Gastrocnemius medialis (tissue), 4 donors: ENCODE results near the gene ITGAE. TPM values are rescaled to one million over a fixed set of nuclear protein-coding genes. Genes with fewer than 3 reads are reported as not detected.

Experiments used
- ATAC-seq, 2 donors: fragments of 150-250 bp; one replicate each; pipeline ENCODE4 v1.9.1; 2016
- DNase-seq, 2 donors: peaks; one replicate each; pipeline ENCODE4 v3.0.0-alpha.2; 2019
- H3K27ac ChIP-seq, 4 donors: fragments of 200-600 bp; sonication (generic); 1 replicate in 1 of 4; 2 replicates in 3 of 4; pipeline ENCODE4 v1.5.1; 2016 to 2018; ENCODE audit warnings: mild to moderate bottlenecking in 2 of 4, moderate library complexity in 1 of 4
- H3K27me3 ChIP-seq, 3 donors: fragments of 200-600 bp; sonication (generic) in 2 of 3; 1 replicate in 1 of 3; 2 replicates in 2 of 3; pipeline versions ENCODE4 v1.5.1 to v1.6.0; 2016 to 2019; ENCODE audit warnings: mild to moderate bottlenecking in 1 of 3, moderate library complexity in 1 of 3
- H3K36me3 ChIP-seq, 2 donors: fragments of 200-600 bp; sonication (generic) in 1 of 2; one replicate each; pipeline ENCODE4 v1.5.1; 2017 to 2018
- H3K4me1 ChIP-seq, 2 donors: fragments of 200-600 bp; sonication (generic) in 1 of 2; one replicate each; pipeline ENCODE4 v1.5.1; 2016 to 2017; ENCODE audit warnings: mild to moderate bottlenecking in 2 of 2
- H3K4me3 ChIP-seq, 4 donors: fragments of 200-600 bp; sonication (generic) in 3 of 4; 1 replicate in 1 of 4; 2 replicates in 3 of 4; pipeline ENCODE4 v1.5.1; 2016 to 2019; ENCODE audit warnings: mild to moderate bottlenecking in 2 of 4
- H3K9me3 ChIP-seq, 3 donors: fragments of 200-600 bp; sonication (generic) in 2 of 3; 1 replicate in 1 of 3; 2 replicates in 2 of 3; pipeline ENCODE4 v1.5.1; 2016 to 2019
- CTCF ChIP-seq, 5 experiments: fragments of 450-650 bp in 3 of 5; fragments of 200-600 bp in 2 of 5; sonication (generic) in 2 of 5; IDR thresholded peaks in 4 of 5; conservative IDR thresholded peaks in 1 of 5; 1 replicate in 4 of 5; 2 replicates in 1 of 5; pipeline ENCODE4 v1.5.1; 2016 to 2019; ENCODE audit warnings: antibody characterized with exemption in 5 of 5, mild to moderate bottlenecking in 3 of 5, moderate library complexity in 3 of 5
- POLR2A ChIP-seq, 2 donors: fragments of 450-650 bp; IDR thresholded peaks; one replicate each; pipeline ENCODE4 v1.6.1; 2017; ENCODE audit warnings: antibody characterized with exemption in 2 of 2, mild to moderate bottlenecking in 2 of 2, moderate library complexity in 2 of 2
- in situ Hi-C, 4 donors: fragments of 200-750 bp; cut with MboI; loops; one replicate each; pipeline versions ENCODE4 v1.15.0 to v1.8.0; 2017; ENCODE audit warnings: low sequenced_read_pairs in 4 of 4
- intact Hi-C: fragments of 100-400 bp; cut with DNase I; formaldehyde crosslinking; loops from one replicate; pipeline ENCODE4 v1.15.1; 2023; ENCODE audit warnings: low total_unique reads
- total RNA-seq, 4 donors: library from RNA; depleted of rRNA; stranded (reverse); fragments of >200 nt; gene quantifications; one replicate each; pipeline versions ENCODE4 v1.1.0 to v1.2.3, GENCODE V29; 2016

The ITGAE gene
- total RNA-seq, 4 donors from 2014 or later, result 10.8 to 25.0 (median 23.5) TPM

- Histone ChIP-seq H3K4me1 (peaks cover 17 to 24% of the 10 kb centered on the region in 2 donors), H3K27me3 (no peaks in the 10 kb centered on the region), H3K9me3 (no peaks in the 10 kb centered on the region), H3K27ac (no peak overlapping the region), H3K36me3 (peaks cover 0 to 50% of the 10 kb centered on the region in 2 donors), H3K4me3 (no peak overlapping the region)
- no peak for DNase-seq
- intact Hi-C loops (loop anchor here (5.0 kb wide), 1 partner anchor 144 kb away; no protein-coding TSS in a partner anchor), in situ Hi-C loops (loop anchor here in 1 of 4 donors (10.0 kb wide), 1 partner anchor 91 kb away; no protein-coding TSS in a partner anchor)
- TF ChIP-seq CTCF (IDR thresholded peaks at IDR 0.05 in 4 of 5, conservative IDR thresholded peaks at IDR 0.05 in 1 of 5), result no peak
- no peak for TF ChIP-seq POLR2A (IDR thresholded peaks at IDR 0.05)
- no peak for ATAC-seq
Observed at GRCh38 chr17:3826191-3826590, 25.2 kb upstream of the ITGAE start.

GRCh38 chr17:3821101-3821500 is 20.1 kb upstream of the ITGAE start:
- Histone ChIP-seq H3K36me3 (peaks cover 0 to 94% of the 10 kb centered on the region in 2 donors), H3K27me3 (no peaks in the 10 kb centered on the region), H3K9me3 (no peaks in the 10 kb centered on the region), H3K4me3 (no peak overlapping the region), H3K27ac (no peak overlapping the region), H3K4me1 (peaks cover 0 to under 1% of the 10 kb centered on the region in 2 donors)
- DNase-seq, result no peak
- no peak for TF ChIP-seq CTCF (IDR thresholded peaks at IDR 0.05 in 4 of 5, conservative IDR thresholded peaks at IDR 0.05 in 1 of 5)
- TF ChIP-seq POLR2A (IDR thresholded peaks at IDR 0.05), result no peak
- in situ Hi-C loops (loop anchor here in 2 of 4 donors (5.0 to 10.0 kb wide), 2 partner anchors 84 to 86 kb away; no protein-coding TSS in a partner anchor), intact Hi-C loops (no loop called here)
- ATAC-seq, result no peak

GRCh38 chr17:3818786-3819185 is 17.8 kb upstream of the ITGAE start:
- Histone ChIP-seq H3K27me3 (no peaks in the 10 kb centered on the region), H3K9me3 (no peaks in the 10 kb centered on the region), H3K27ac (no peak overlapping the region), H3K4me3 (no peak overlapping the region), H3K36me3 (peaks cover 0 to 79% of the 10 kb centered on the region in 2 donors), H3K4me1 (peaks cover 15 to 17% of the 10 kb centered on the region in 2 donors)
- in situ Hi-C loops, result loop anchor here in 1 of 4 donors (10.0 kb wide), 1 partner anchor 84 kb away; no protein-coding TSS in a partner anchor
- DNase-seq, result no peak
- no peak for ATAC-seq
- TF ChIP-seq CTCF (IDR thresholded peaks at IDR 0.05 in 4 of 5, conservative IDR thresholded peaks at IDR 0.05 in 1 of 5), result no peak
- no peak for TF ChIP-seq POLR2A (IDR thresholded peaks at IDR 0.05)
- intact Hi-C loops, result no loop called here

- ATAC-seq (no peak), DNase-seq (no peak)
- Histone ChIP-seq H3K27me3 (no peaks in the 10 kb centered on the region), H3K4me1 (peaks cover 15 to 17% of the 10 kb centered on the region in 2 donors), H3K27ac (no peak overlapping the region), H3K36me3 (peaks cover 0 to 79% of the 10 kb centered on the region in 2 donors), H3K9me3 (no peaks in the 10 kb centered on the region), H3K4me3 (no peak overlapping the region)
- in situ Hi-C loops (loop anchor here in 1 of 4 donors (10.0 kb wide), 1 partner anchor 83 kb away; no protein-coding TSS in a partner anchor), intact Hi-C loops (no loop called here)
- TF ChIP-seq POLR2A (IDR thresholded peaks at IDR 0.05) (no peak), CTCF (IDR thresholded peaks at IDR 0.05 in 4 of 5, conservative IDR thresholded peaks at IDR 0.05 in 1 of 5) (no peak)
Observed at GRCh38 chr17:3817851-3818605, 17.0 kb upstream of the ITGAE start.
